IMR-90 (cell line): ENCODE results near the gene PTPN13. TPM values are rescaled to one million over a fixed set of nuclear protein-coding genes. Genes with fewer than 3 reads are reported as not detected.
A peak's percentile ranks its signal among the peaks of the same experiment; 100 is the strongest.

ENCODE experiments used
- ATAC-seq: fragments of 200-7000 bp; cut with Tn5 transposase; 2 replicates; pipeline ENCODE4 v1.9.1; 2020; ENCODE audit warnings: low read depth, mild to moderate bottlenecking, moderate library complexity
- BruUV-seq: library from RNA; stranded (reverse); fragments of 400-500 nt; replicated peaks from 2 replicates; lab custom pipeline; 2021; lab: Mats Ljungman, UMichigan
- CTCF ChIA-PET: fragments of 300-600 bp; formaldehyde crosslinking; extraction: SDS; loops from one replicate; lab custom pipeline; 2021; ENCODE audit warnings: antibody characterized with exemption; lab: Yijun Ruan, JAX
- POLR2A ChIA-PET: fragments of 300-600 bp; sonication (Branson Sonifier 250); formaldehyde crosslinking; loops from one replicate; lab custom pipeline; 2022; ENCODE audit warnings: antibody characterized with exemption; ENCODE audit not compliant: unreplicated experiment; lab: Charles Lee
- DNase-seq: peaks from one replicate; pipeline ENCODE4 v3.0.0; 2013
- H2AFZ ChIP-seq: replicated peaks from 2 replicates; pipeline ENCODE3; 2013; ENCODE audit warnings: low read length, mild to moderate bottlenecking; ENCODE audit not compliant: poor library complexity
- H2AK5ac ChIP-seq: 2 replicates; pipeline ENCODE4 v1.6.1; 2013; ENCODE audit warnings: low read depth, low read length, inconsistent platforms
- H2AK9ac ChIP-seq: replicated peaks from 2 replicates; pipeline ENCODE3; 2013; ENCODE audit warnings: mild to moderate bottlenecking, low read depth, low read length, moderate library complexity; ENCODE audit not compliant: poor library complexity
- H2BK120ac ChIP-seq: 2 replicates; pipeline ENCODE4 v1.6.1; 2013; ENCODE audit warnings: low read depth, low read length, inconsistent platforms
- H2BK15ac ChIP-seq: 3 replicates; pipeline ENCODE4 v1.6.1; 2013; ENCODE audit warnings: low read depth, low read length, inconsistent platforms
- H2BK20ac ChIP-seq: 2 replicates; pipeline ENCODE4 v1.6.1; 2013; ENCODE audit warnings: low read depth, mild to moderate bottlenecking, inconsistent platforms, low read length, moderate library complexity
- H2BK5ac ChIP-seq: 2 replicates; pipeline ENCODE4 v1.6.1; 2013; ENCODE audit warnings: mild to moderate bottlenecking, low read depth, low read length, inconsistent platforms; ENCODE audit not compliant: poor library complexity, severe bottlenecking
- H3K14ac ChIP-seq: replicated peaks from 2 replicates; pipeline ENCODE4 v1.6.1; 2013; ENCODE audit warnings: low read depth, low read length, inconsistent platforms
- H3K18ac ChIP-seq: 2 replicates; pipeline ENCODE4 v1.6.1; 2013; ENCODE audit warnings: low read depth, low read length, control low read depth
- H3K23ac ChIP-seq: 2 replicates; pipeline ENCODE4 v1.6.1; 2013; ENCODE audit warnings: low read depth, low read length, inconsistent platforms
- H3K27ac ChIP-seq: 2 replicates; pipeline ENCODE4 v1.5.1; 2013; ENCODE audit warnings: mild to moderate bottlenecking, control low read depth, low read length; ENCODE audit not compliant: insufficient read depth
- H3K27me3 ChIP-seq: 2 replicates; pipeline ENCODE4 v1.6.1; 2013; ENCODE audit warnings: low read length; ENCODE audit not compliant: control insufficient read depth, insufficient read depth
- H3K36me3 ChIP-seq: 2 replicates; pipeline ENCODE4 v1.6.1; 2013; ENCODE audit warnings: low read length, mixed read lengths; ENCODE audit not compliant: control insufficient read depth, insufficient read depth
- H3K4ac ChIP-seq: 2 replicates; pipeline ENCODE4 v1.6.1; 2013; ENCODE audit warnings: low read depth, low read length, inconsistent platforms
- H3K4me1 ChIP-seq: 2 replicates; pipeline ENCODE4 v1.6.1; 2013; ENCODE audit warnings: low read length, mixed read lengths; ENCODE audit not compliant: control insufficient read depth, insufficient read depth
- H3K4me2 ChIP-seq: 2 replicates; pipeline ENCODE4 v1.6.1; 2013; ENCODE audit warnings: low read depth, mild to moderate bottlenecking, control low read depth, low read length, moderate library complexity
- H3K4me3 ChIP-seq: 2 replicates; pipeline ENCODE4 v1.5.1; 2013; ENCODE audit warnings: low read depth, mild to moderate bottlenecking, control low read depth, low read length, moderate library complexity; ENCODE audit not compliant: insufficient read depth
- H3K56ac ChIP-seq: 2 replicates; pipeline ENCODE4 v1.6.1; 2013; ENCODE audit warnings: low read length, inconsistent platforms; ENCODE audit not compliant: insufficient read depth; ENCODE audit errors: extremely low read depth
- H3K79me1 ChIP-seq, 2 experiments: 2 replicates each; pipeline ENCODE4 v1.6.1; 2013; ENCODE audit warnings: low read length in 2 of 2, inconsistent platforms in 1 of 2, low read depth in 1 of 2
- H3K9ac ChIP-seq: 2 replicates; pipeline ENCODE4 v1.6.1; 2013; ENCODE audit warnings: low read depth, low read length, control low read depth
- H3K9me1 ChIP-seq: 2 replicates; pipeline ENCODE4 v1.6.1; 2013; ENCODE audit warnings: low read length, inconsistent platforms; ENCODE audit not compliant: insufficient read depth
- H3K9me3 ChIP-seq: 2 replicates; pipeline ENCODE4 v1.6.1; 2013; ENCODE audit warnings: low read length; ENCODE audit not compliant: control insufficient read depth, insufficient read depth
- H4K20me1 ChIP-seq: 2 replicates; pipeline ENCODE4 v1.6.1; 2013; ENCODE audit warnings: low read length, inconsistent platforms; ENCODE audit not compliant: insufficient read depth
- H4K5ac ChIP-seq: 2 replicates; pipeline ENCODE4 v1.6.1; 2013; ENCODE audit warnings: mild to moderate bottlenecking, low read depth, low read length, control low read depth
- H4K8ac ChIP-seq, 2 experiments: 2 replicates each; pipeline ENCODE4 v1.6.1; 2013; ENCODE audit warnings: low read depth in 2 of 2, low read length in 2 of 2, control low read depth in 1 of 2, inconsistent platforms in 1 of 2
- H4K91ac ChIP-seq: 2 replicates; pipeline ENCODE4 v1.6.1; 2013; ENCODE audit warnings: low read depth, low read length, inconsistent platforms; ENCODE audit not compliant: insufficient read depth
- BHLHE40 ChIP-seq: fragments of 150-350 bp; IDR thresholded peaks from 2 replicates; pipeline ENCODE4 v1.6.1; 2016; ENCODE audit warnings: mild to moderate bottlenecking, low read depth, low read length
- CEBPB ChIP-seq: IDR thresholded peaks from 2 replicates; pipeline ENCODE4 v1.6.1; 2012; ENCODE audit warnings: low read depth, low read length, improper control_type of control experiment
- ELK1 ChIP-seq: fragments of 150-350 bp; IDR thresholded peaks from 2 replicates; pipeline ENCODE4 v1.6.1; 2016; ENCODE audit warnings: low read depth, mild to moderate bottlenecking, low read length, moderate library complexity, borderline replicate concordance
- FOS ChIP-seq: fragments of 150-350 bp; IDR thresholded peaks from 2 replicates; pipeline ENCODE4 v1.6.1; 2016; ENCODE audit warnings: low read depth, low read length
- RAD21 ChIP-seq: IDR thresholded peaks from 2 replicates; pipeline ENCODE4 v1.6.1; 2012; ENCODE audit warnings: low read length, improper control_type of control experiment
- RCOR1 ChIP-seq: IDR thresholded peaks from 2 replicates; pipeline ENCODE4 v1.6.1; 2012; ENCODE audit warnings: mild to moderate bottlenecking, low read length, improper control_type of control experiment; ENCODE audit not compliant: insufficient replicate concordance
- SMC3 ChIP-seq: fragments of 150-350 bp; IDR thresholded peaks from 2 replicates; pipeline ENCODE4 v1.6.1; 2016; ENCODE audit warnings: low read depth, mild to moderate bottlenecking, antibody characterized with exemption, low read length, moderate library complexity
- WGBS, 2 experiments: methylation state at CpG; one replicate each; pipeline versions ENCODE4 v1.1.5 to v1.1.7; 2013; ENCODE audit warnings: missing lambda C conversion rate in 2 of 2; ENCODE audit not compliant: insufficient read length in 1 of 2; ENCODE audit errors: extremely low coverage in 2 of 2; 5-methylcytosine and 5-hydroxymethylcytosine counted together
- dilution Hi-C: fragments of 300-500 bp; cut with HindIII; formaldehyde crosslinking; loops from one replicate; pipeline ENCODE4 v1.14.3; 2018; ENCODE audit warnings: low sequenced_read_pairs; ENCODE audit not compliant: unreplicated experiment
- in situ Hi-C: fragments of 300-500 bp; cut with MboI; formaldehyde crosslinking; loops from 3 replicates; pipeline ENCODE4 v1.14.3; 2019; ENCODE audit warnings: low sequenced_read_pairs, inconsistent platforms, mixed read lengths
- intact Hi-C: fragments of 100-400 bp; cut with micrococcal nuclease; formaldehyde crosslinking; loops from 2 replicates; pipeline ENCODE4 v1.10.0; 2022
- polyA plus RNA-seq, 3 experiments: library from polyadenylated mRNA; depleted of rRNA; stranded (reverse); fragments of >200 nt; gene quantifications; 2 replicates each; pipeline ENCODE4 v1.2.3, GENCODE V29; 2012; ENCODE audit warnings: low replicate concordance in 1 of 3
- total RNA-seq: library from RNA; depleted of rRNA; stranded (reverse); fragments of >200 nt; gene quantifications from 2 replicates; pipeline ENCODE4 v1.2.3, GENCODE V29; 2012

PTPN13 gene
- total and polyA plus RNA-seq, 2 of the 4 experiments (the other 2 are of a cell fraction), result 7.7 to 29.0 TPM

- Histone ChIP-seq H3K23ac (no peak overlapping the region), H3K4me2 (peak overlapping the region; percentile 51), H3K79me1 (peaks cover 0 to 39% of the 10 kb centered on the region in 2 experiments; a peak in 3 of 4 replicates), H2BK5ac (no peak overlapping the region), H3K4me3 (no peak overlapping the region), H3K9ac (no peak overlapping the region), H3K27me3 (no peaks in the 10 kb centered on the region), H4K8ac (no peak overlapping the region), H2AK9ac (no peak overlapping the region), H3K27ac (no peak overlapping the region), H3K36me3 (no peaks in the 10 kb centered on the region), H3K4ac (no peak overlapping the region), H3K14ac (no peak overlapping the region), H4K91ac (no peak overlapping the region), H3K18ac (no peak overlapping the region), H3K9me3 (no peaks in the 10 kb centered on the region), H2BK20ac (no peak overlapping the region), H2AFZ (no peak overlapping the region), H2BK15ac (no peak overlapping the region), H3K4me1 (peaks cover 2% of the 10 kb centered on the region), H3K9me1 (peaks cover 4% of the 10 kb centered on the region; the same call in 1 of the 2 replicates), H4K5ac (no peak overlapping the region), H3K56ac (no peak overlapping the region), H2AK5ac (no peak overlapping the region), H4K20me1 (peaks cover 4% of the 10 kb centered on the region; the same call in 1 of the 2 replicates), H2BK120ac (no peak overlapping the region)
- intact Hi-C loops, result loop anchor here (5.0 to 10.0 kb wide), 2 partner anchors 68 to 205 kb away; no protein-coding TSS in a partner anchor
- in situ Hi-C loops, result loop anchor here (10.0 kb wide), 1 partner anchor 298 kb away; the partner anchor contains the start of gene C4orf36
- no CpG with 5 or more reads among the region's 2 CpGs for WGBS, 2 experiments
- dilution Hi-C loops, result no loop called here
- BruUV-seq, result no TSS peak
- ATAC-seq, result no peak
- POLR2A ChIA-PET, result no interaction called here
- TF ChIP-seq CEBPB, result peak; percentile 88
- TF ChIP-seq RCOR1, result no peak
- TF ChIP-seq SMC3, result no peak
- no peak for TF ChIP-seq BHLHE40
- TF ChIP-seq ELK1, result no peak
- no peak for TF ChIP-seq FOS
- TF ChIP-seq RAD21, result no peak
- CTCF ChIA-PET, result no interaction called here
- peak; percentile 70 for DNase-seq
Measured at GRCh38 chr4:86596807-86597206, 2.7 kb downstream of the PTPN13 start.
